Choroid plexus epithelial cell (primary cell): Measurements from ENCODE around the gene PIR.

ENCODE experiments used
- DNase-seq: peaks from one replicate; pipeline ENCODE4 v3.0.0-alpha.2; 2010; ENCODE audit warnings: low read depth
- H3K4me3 ChIP-seq: 2 replicates; pipeline ENCODE4 v1.5.1; 2011; ENCODE audit warnings: low read depth, mild to moderate bottlenecking, control low read depth, low read length, moderate library complexity
- CTCF ChIP-seq: conservative IDR thresholded peaks from 2 replicates; pipeline ENCODE4 v1.5.1; 2011; ENCODE audit warnings: low read depth, mild to moderate bottlenecking, control low read depth, inconsistent platforms, low read length, moderate library complexity

Gene PIR

GRCh38 chrX:15505101-15505500, 12.0 kb upstream of the PIR start:
- no peak overlapping the region for H3K4me3 ChIP-seq
- no peak for DNase-seq
- TF ChIP-seq CTCF, result no peak

GRCh38 chrX:15504661-15505060, 11.5 kb upstream of the PIR start:
- TF ChIP-seq CTCF, result no peak
- DNase-seq, result no peak
- no peak overlapping the region for H3K4me3 ChIP-seq

- H3K4me3 ChIP-seq, result no peak overlapping the region
- TF ChIP-seq CTCF, result no peak
- no peak for DNase-seq
Observed at GRCh38 chrX:15501506-15501905, 8.4 kb upstream of the PIR start.

GRCh38 chrX:15500497-15500966, 7.4 kb upstream of the PIR start, which contains the start of gene BMX:
TSS of gene BMX (plus strand) at chrX:15500807. CDS start at chrX:15508354, 7,547 bp downstream.
- no peak for DNase-seq
- TF ChIP-seq CTCF, result no peak
- H3K4me3 ChIP-seq, result no peak within 1 kb of the TSS

- TF ChIP-seq CTCF, result no peak
- DNase-seq, result no peak
- no peak overlapping the region for H3K4me3 ChIP-seq
Observed at GRCh38 chrX:15499976-15500375, 6.8 kb upstream of the PIR start.

GRCh38 chrX:15498741-15499140, 5.6 kb upstream of the PIR start:
- TF ChIP-seq CTCF, result no peak
- no peak for DNase-seq
- no peak overlapping the region for H3K4me3 ChIP-seq

- DNase-seq, result peak; percentile 61
- H3K4me3 ChIP-seq, result no peak overlapping the region
Observed at GRCh38 chrX:15497865-15498264, 4.7 kb upstream of the PIR start.

More at GRCh38 chrX:15497865-15498264, 4.7 kb upstream of the PIR start:
- peak; percentile 75 for TF ChIP-seq CTCF
